ENCODE results near the gene COL23A1. TPM values are rescaled to one million over a fixed set of nuclear protein-coding genes. Genes with fewer than 3 reads are reported as not detected.

Gene COL23A1
- polyA plus RNA-seq, 3 donors: 0.11 to 0.21 TPM; not detected in 1

DNA sequence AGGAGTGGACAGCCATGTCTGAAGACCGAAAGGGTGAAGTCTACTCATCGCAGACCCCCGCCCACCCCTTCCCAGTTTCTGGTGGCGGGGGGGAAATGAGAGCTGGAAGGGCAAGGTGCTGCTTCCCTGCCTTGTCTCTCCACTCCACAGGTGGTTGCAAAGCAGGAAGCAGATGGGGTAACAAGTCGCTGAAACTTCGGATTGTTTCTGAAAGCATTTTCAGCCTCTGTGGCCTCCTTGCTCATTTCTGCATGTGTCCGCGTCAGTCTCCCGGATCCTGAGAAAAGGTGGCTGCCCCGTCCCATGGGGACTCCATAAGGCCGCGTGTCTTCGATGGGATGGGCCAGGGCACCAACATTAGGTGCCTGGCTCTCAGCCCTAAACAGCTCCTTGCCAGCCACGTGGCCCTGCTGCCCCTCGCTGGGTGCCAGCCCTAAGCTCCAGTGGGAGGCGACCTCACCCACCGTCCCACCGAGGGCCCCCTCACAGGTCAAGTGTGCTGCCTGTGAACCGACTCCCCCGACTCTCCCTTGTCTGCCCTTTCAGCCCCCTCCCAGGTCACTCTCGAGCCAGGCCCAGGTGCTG is 358.6 kb downstream of the COL23A1 start:
- Histone ChIP-seq H3K4me1 (ENCODE audit: control insufficient read depth in 1 of 2, insufficient read depth in 2 of 2, low read length in 2 of 2) (peaks cover 39 to 58% of the 10 kb centered on the region in 2 donors), H3K27ac (ENCODE audit: low read depth in 1 of 2, low read length in 2 of 2) (peak overlapping the region; percentile 72 to 90), H3K27me3 (ENCODE audit: control insufficient read depth in 2 of 2, insufficient read depth in 2 of 2, low read length in 2 of 2) (no peaks in the 10 kb centered on the region), H2AFZ (ENCODE audit: insufficient read depth, low read depth, low read length, poor library complexity, severe bottlenecking) (peak overlapping the region; percentile 94), H3K9me3 (replicated peaks in 1 of 2; ENCODE audit: control insufficient read depth in 1 of 2, insufficient read depth in 1 of 2, low read length in 2 of 2) (no peaks in the 10 kb centered on the region), H3K9ac (ENCODE audit: insufficient read depth, low read length, poor library complexity, severe bottlenecking) (peak overlapping the region; percentile 93), H3K36me3 (replicated peaks in 1 of 2; ENCODE audit: control insufficient read depth in 1 of 2, insufficient read depth in 2 of 2, low read length in 2 of 2) (peaks cover 35 to 47% of the 10 kb centered on the region in 2 donors), H3K79me2 (ENCODE audit: insufficient read depth, low read length) (peaks cover 42% of the 10 kb centered on the region), H3K4me2 (replicated peaks; ENCODE audit: extremely low read depth, low read length, poor library complexity, severe bottlenecking) (peak overlapping the region; percentile 92), H4K20me1 (ENCODE audit: insufficient read depth, low read length) (peaks cover 54% of the 10 kb centered on the region), H3K4me3 (replicated peaks in 1 of 3; ENCODE audit: low read depth in 2 of 3, low read length in 3 of 3) (peak overlapping the region; percentile 73 to 88 (median 74))
- peak overlapping the region; percentile 80 to 91 (median 87) for H3K27ac Mint-ChIP-seq
- no peaks in the 10 kb centered on the region for H3K27me3 Mint-ChIP-seq (ENCODE audit: low read depth in 3 of 3)
- DNase-seq: no peak
- intact Hi-C loops (cut with micrococcal nuclease): no loop called here
- 26% methylated on average over 17 of the region's 21 CpGs for WGBS (ENCODE audit: insufficient coverage)
- peak overlapping the region; percentile 85 to 91 for H3K4me3 Mint-ChIP-seq
- no peak for TF ChIP-seq CTCF (IDR thresholded peaks at IDR 0.05)
- H3K36me3 Mint-ChIP-seq: peaks cover 45 to 48% of the 10 kb centered on the region in 2 donors
- peaks cover 0 to 2% (median 0%) of the 10 kb centered on the region in 7 donors for H3K9me3 Mint-ChIP-seq
- H3K4me1 Mint-ChIP-seq: peaks cover 54% of the 10 kb centered on the region

DNA sequence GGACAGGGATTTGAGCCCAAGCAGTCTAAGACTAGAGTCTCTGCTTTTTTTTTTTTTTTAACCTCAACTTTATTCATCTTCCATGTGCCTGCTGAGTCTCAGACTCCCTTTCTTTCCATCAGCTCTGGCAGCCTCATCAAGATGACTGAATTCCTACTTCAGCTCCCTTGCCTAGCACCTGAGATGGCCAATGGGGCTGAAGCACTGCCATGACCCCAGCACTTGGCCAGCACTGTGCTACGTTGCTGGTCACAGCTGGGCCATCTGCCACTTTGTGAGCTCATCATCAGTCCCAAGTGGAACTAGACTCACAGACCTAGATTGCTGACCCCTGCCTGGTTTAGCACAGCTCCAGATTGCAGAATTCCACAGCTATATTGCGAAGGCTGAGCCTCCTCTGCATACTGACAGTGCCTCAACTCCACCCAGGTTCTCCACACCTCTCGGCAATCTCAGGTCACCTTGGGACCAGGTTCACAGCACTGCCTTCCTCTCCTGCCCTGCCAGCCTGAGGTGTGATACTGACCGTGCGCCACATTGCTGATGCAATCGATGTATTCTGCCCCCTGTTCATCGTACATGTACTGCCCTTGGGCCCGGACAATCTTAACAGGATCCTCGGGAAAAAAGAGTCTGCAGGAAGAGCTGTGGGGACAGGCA is 359.2 kb downstream of the COL23A1 start:
- H3K36me3 ChIP-seq (replicated peaks in 1 of 2; ENCODE audit: control insufficient read depth in 1 of 2, insufficient read depth in 2 of 2, low read length in 2 of 2): peaks cover 40 to 53% of the 10 kb centered on the region in 2 donors

More for the DNA sequence above, 359.2 kb downstream of the COL23A1 start:
- intact Hi-C loops (cut with micrococcal nuclease): no loop called here
- Mint-ChIP-seq H3K36me3 (peaks cover 47 to 54% of the 10 kb centered on the region in 2 donors), H3K4me1 (peaks cover 48% of the 10 kb centered on the region), H3K9me3 (peaks cover 0 to 2% (median 0%) of the 10 kb centered on the region in 7 donors), H3K27ac (peak overlapping the region in 6 of 7 donors; percentile 41 to 91 (median 82)), H3K4me3 (peak overlapping the region; percentile 85 to 91), H3K27me3 (ENCODE audit: low read depth in 3 of 3) (peaks cover 0 to 2% (median 0%) of the 10 kb centered on the region in 3 donors)
- Histone ChIP-seq H3K4me2 (replicated peaks; ENCODE audit: extremely low read depth, low read length, poor library complexity, severe bottlenecking) (peak overlapping the region; percentile 92), H3K27ac (ENCODE audit: low read depth in 1 of 2, low read length in 2 of 2) (peak overlapping the region in 1 of 2 donors; percentile 90), H3K4me1 (ENCODE audit: control insufficient read depth in 1 of 2, insufficient read depth in 2 of 2, low read length in 2 of 2) (peaks cover 32 to 52% of the 10 kb centered on the region in 2 donors), H3K9ac (ENCODE audit: insufficient read depth, low read length, poor library complexity, severe bottlenecking) (peak overlapping the region; percentile 93), H3K4me3 (replicated peaks in 1 of 3; ENCODE audit: low read depth in 2 of 3, low read length in 3 of 3) (peak overlapping the region in 2 of 3 experiments; percentile 74 to 88), H3K9me3 (replicated peaks in 1 of 2; ENCODE audit: control insufficient read depth in 1 of 2, insufficient read depth in 1 of 2, low read length in 2 of 2) (no peaks in the 10 kb centered on the region), H3K79me2 (ENCODE audit: insufficient read depth, low read length) (peaks cover 46% of the 10 kb centered on the region), H2AFZ (ENCODE audit: insufficient read depth, low read depth, low read length, poor library complexity, severe bottlenecking) (no peak overlapping the region), H3K27me3 (ENCODE audit: control insufficient read depth in 2 of 2, insufficient read depth in 2 of 2, low read length in 2 of 2) (no peaks in the 10 kb centered on the region), H4K20me1 (ENCODE audit: insufficient read depth, low read length) (peaks cover 59% of the 10 kb centered on the region)
- WGBS (ENCODE audit: insufficient coverage): 82% methylated on average over 9 of the region's 9 CpGs
- TF ChIP-seq CTCF (IDR thresholded peaks at IDR 0.05): no peak
- no peak for DNase-seq
